Measurements from ENCODE around the gene PSMB5. TPM values are rescaled to one million over a fixed set of nuclear protein-coding genes. Genes with fewer than 3 reads are reported as not detected.

The PSMB5 gene
- total and polyA plus RNA-seq, 4 donors, result 74.0 to 152 (median 95.4) TPM

DNA sequence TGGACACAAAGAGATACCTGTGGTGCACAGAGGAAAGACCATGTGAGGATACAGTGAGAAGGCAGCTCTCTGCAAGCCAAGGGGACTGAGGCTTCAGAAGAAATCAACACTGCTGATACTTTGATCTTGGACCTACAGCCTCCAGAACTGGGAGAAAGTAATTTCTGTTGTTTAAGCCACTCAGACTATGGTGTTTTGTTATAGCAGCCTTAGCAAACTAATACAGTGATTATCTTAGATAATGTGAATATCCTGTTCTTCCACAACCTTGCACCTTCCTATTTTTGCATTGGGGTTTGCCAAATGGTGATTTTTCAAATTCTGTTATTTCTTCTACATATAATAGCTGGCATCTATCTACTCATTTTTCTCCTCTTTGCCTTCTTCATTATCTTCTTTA, 16.6 kb downstream of the PSMB5 start:
- Histone ChIP-seq H3K4me3 (ENCODE audit: low read depth in 1 of 3, low read length in 3 of 3) (no peak overlapping the region), H3K36me3 (ENCODE audit: control insufficient read depth in 4 of 4, insufficient read depth in 3 of 4, low read depth in 1 of 4, low read length in 3 of 4) (no peaks in the 10 kb centered on the region), H3K27ac (ENCODE audit: low read depth in 1 of 2, low read length in 2 of 2) (no peak overlapping the region), H3K9ac (ENCODE audit: low read depth in 1 of 2, low read length in 2 of 2) (no peak overlapping the region), H3K9me3 (ENCODE audit: control insufficient read depth in 4 of 4, low read length in 3 of 4) (no peaks in the 10 kb centered on the region), H3K4me1 (ENCODE audit: control insufficient read depth in 4 of 4, insufficient read depth in 4 of 4, low read length in 3 of 4) (no peaks in the 10 kb centered on the region), H3K27me3 (ENCODE audit: control insufficient read depth in 4 of 4, insufficient read depth in 4 of 4, low read length in 3 of 4) (no peaks in the 10 kb centered on the region)
- no peak for DNase-seq (ENCODE audit: low spot score)
- TF ChIP-seq RAD21 (IDR thresholded peaks at IDR 0.05), result no peak
- TF ChIP-seq YY1 (IDR thresholded peaks at IDR 0.05), result no peak
- TF ChIP-seq, protein P1, sequence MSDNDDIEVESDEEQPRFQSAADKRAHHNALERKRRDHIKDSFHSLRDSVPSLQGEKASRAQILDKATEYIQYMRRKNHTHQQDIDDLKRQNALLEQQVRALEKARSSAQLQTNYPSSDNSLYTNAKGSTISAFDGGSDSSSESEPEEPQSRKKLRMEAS (IDR thresholded peaks at IDR 0.05), result no peak
- no peak for TF ChIP-seq CTCF (IDR thresholded peaks at IDR 0.05; ENCODE audit: low read depth, low read length, missing input control)
- no peak for TF ChIP-seq FOXA2 (IDR thresholded peaks at IDR 0.05)
- TF ChIP-seq, protein P2, sequence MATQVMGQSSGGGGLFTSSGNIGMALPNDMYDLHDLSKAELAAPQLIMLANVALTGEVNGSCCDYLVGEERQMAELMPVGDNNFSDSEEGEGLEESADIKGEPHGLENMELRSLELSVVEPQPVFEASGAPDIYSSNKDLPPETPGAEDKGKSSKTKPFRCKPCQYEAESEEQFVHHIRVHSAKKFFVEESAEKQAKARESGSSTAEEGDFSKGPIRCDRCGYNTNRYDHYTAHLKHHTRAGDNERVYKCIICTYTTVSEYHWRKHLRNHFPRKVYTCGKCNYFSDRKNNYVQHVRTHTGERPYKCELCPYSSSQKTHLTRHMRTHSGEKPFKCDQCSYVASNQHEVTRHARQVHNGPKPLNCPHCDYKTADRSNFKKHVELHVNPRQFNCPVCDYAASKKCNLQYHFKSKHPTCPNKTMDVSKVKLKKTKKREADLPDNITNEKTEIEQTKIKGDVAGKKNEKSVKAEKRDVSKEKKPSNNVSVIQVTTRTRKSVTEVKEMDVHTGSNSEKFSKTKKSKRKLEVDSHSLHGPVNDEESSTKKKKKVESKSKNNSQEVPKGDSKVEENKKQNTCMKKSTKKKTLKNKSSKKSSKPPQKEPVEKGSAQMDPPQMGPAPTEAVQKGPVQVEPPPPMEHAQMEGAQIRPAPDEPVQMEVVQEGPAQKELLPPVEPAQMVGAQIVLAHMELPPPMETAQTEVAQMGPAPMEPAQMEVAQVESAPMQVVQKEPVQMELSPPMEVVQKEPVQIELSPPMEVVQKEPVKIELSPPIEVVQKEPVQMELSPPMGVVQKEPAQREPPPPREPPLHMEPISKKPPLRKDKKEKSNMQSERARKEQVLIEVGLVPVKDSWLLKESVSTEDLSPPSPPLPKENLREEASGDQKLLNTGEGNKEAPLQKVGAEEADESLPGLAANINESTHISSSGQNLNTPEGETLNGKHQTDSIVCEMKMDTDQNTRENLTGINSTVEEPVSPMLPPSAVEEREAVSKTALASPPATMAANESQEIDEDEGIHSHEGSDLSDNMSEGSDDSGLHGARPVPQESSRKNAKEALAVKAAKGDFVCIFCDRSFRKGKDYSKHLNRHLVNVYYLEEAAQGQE (IDR thresholded peaks at IDR 0.05), result no peak
- no peak for TF ChIP-seq HNF4G (IDR thresholded peaks at IDR 0.05)
- no peak for TF ChIP-seq TAF1 (conservative IDR thresholded peaks at IDR 0.05)
- TF ChIP-seq NR2F2 (IDR thresholded peaks at IDR 0.05), result no peak
- no peak for TF ChIP-seq EGR1 (IDR thresholded peaks at IDR 0.05; ENCODE audit: low read depth in 2 of 2)
- no peak for TF ChIP-seq JUND (IDR thresholded peaks at IDR 0.05)
- TF ChIP-seq GABPA (IDR thresholded peaks at IDR 0.05 in 1 of 2, conservative IDR thresholded peaks at IDR 0.05 in 1 of 2), result no peak
- no peak for TF ChIP-seq HNF4A (conservative IDR thresholded peaks at IDR 0.05)
- TF ChIP-seq, protein P3, sequence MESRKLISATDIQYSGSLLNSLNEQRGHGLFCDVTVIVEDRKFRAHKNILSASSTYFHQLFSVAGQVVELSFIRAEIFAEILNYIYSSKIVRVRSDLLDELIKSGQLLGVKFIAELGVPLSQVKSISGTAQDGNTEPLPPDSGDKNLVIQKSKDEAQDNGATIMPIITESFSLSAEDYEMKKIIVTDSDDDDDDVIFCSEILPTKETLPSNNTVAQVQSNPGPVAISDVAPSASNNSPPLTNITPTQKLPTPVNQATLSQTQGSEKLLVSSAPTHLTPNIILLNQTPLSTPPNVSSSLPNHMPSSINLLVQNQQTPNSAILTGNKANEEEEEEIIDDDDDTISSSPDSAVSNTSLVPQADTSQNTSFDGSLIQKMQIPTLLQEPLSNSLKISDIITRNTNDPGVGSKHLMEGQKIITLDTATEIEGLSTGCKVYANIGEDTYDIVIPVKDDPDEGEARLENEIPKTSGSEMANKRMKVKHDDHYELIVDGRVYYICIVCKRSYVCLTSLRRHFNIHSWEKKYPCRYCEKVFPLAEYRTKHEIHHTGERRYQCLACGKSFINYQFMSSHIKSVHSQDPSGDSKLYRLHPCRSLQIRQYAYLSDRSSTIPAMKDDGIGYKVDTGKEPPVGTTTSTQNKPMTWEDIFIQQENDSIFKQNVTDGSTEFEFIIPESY (IDR thresholded peaks at IDR 0.05), result no peak
- TF ChIP-seq SP1 (IDR thresholded peaks at IDR 0.05), result no peak
- no peak for TF ChIP-seq RXRA (IDR thresholded peaks at IDR 0.05)
- no peak for TF ChIP-seq FOXA1 (IDR thresholded peaks at IDR 0.05)
- TF ChIP-seq, protein P4, sequence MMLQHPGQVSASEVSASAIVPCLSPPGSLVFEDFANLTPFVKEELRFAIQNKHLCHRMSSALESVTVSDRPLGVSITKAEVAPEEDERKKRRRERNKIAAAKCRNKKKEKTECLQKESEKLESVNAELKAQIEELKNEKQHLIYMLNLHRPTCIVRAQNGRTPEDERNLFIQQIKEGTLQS (IDR thresholded peaks at IDR 0.05), result no peak
